OCI-LY7 (cell line): ENCODE measurements around the gene CTNNA2.

Source experiments
- CTCF ChIP-seq: fragments of 200-600 bp; sonication (generic); conservative IDR thresholded peaks from 2 replicates; pipeline ENCODE4 v1.5.1; 2014; ENCODE audit warnings: mild to moderate bottlenecking, antibody characterized with exemption, low read length, moderate library complexity, mixed read lengths
- EZH2phosphoT487 ChIP-seq: fragments of 200-600 bp; sonication (generic); IDR thresholded peaks from 2 replicates; pipeline ENCODE4 v1.6.1; 2018; ENCODE audit warnings: low read depth, borderline replicate concordance, mild to moderate bottlenecking, mixed run types, antibody characterized with exemption, low read length, moderate library complexity, mixed read lengths

GRCh38 chr2:80592106-80592505 lies 1079.3 kb downstream of the CTNNA2 start:
- TF ChIP-seq CTCF (no peak), EZH2phosphoT487 (no peak)
